NCI-H345 (cell line): ENCODE data around the gene THSD1.
"Not testable (repeated sequence)": the region's sequence is repeated elsewhere in the genome, so short reads cannot be mapped to it uniquely, and the experiment has no call there.

Experiments used
- DNase-seq: peaks from one replicate; lab custom pipeline; 2025; lab: John Stamatoyannopoulos, UW

THSD1 gene

DNA sequence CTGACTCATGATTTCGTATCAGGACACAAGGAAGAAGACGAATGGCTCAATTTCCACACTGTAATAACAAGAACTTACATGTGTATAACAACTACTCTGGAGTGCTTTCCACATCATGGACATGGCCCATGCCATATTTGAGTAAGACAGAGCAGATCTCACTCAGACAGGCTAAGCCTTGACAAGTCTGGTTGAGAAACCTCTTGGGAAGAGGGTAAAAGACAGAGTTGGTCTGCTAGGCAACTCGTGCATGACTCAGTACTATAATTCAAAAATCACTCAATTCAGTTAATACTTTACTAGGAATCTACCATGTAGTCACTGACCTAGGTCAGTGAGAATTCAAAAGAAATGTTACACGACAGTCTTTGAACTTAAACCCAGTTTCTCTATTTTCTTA lies 5.7 kb upstream of the THSD1 start:
- DNase-seq: no peak

DNA sequence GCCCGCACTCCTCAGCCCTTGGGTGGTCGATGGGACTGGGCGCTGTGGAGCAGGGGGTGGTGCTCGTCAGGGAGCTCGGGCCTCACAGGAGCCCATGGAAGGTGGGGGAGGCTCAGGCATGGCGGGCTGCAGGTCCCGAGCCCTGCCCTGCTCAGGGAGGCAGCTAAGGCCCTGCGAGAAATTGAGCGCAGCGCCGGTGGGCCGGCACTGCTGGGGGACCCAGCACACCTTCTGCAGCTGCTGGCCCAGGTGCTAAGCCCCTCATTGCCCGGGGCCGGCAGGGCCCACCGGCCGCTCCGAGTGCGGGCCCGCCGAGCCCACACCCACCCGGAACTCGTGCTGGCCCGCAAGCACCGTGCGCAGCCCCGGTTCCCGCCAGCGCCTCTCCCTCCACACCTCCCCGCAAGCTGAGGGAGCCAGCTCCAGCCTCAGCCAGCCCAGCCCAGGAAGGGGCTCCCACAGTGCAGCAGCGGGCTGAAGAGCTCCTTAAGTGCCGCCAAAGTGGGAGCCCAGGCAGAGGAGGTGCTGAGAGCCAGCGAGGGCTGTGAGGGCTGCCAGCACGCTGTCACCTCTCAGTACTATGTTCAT lies 2.2 kb upstream of the THSD1 start:
- DNase-seq: not testable (repeated sequence)

DNA sequence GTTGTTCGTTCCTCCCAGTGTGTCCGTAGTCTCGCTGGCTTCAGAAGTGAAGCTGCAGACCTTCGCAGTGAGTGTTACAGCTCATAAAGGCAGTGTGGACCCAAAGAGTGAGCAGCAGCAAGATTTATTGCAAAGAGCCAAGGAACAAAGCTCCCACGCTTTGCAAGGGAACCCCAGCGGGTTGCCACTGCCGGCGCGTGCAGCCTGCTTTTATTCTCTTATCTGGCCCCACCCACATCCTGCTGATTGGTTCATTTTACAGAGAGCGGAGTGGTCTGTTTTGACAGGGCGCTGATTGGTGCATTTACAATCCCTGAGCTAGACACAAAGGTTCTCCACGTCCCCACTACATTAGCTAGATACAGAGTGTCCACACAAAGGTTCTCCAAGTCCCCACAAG lies 1.5 kb upstream of the THSD1 start:
- DNase-seq: not testable (repeated sequence)

DNA sequence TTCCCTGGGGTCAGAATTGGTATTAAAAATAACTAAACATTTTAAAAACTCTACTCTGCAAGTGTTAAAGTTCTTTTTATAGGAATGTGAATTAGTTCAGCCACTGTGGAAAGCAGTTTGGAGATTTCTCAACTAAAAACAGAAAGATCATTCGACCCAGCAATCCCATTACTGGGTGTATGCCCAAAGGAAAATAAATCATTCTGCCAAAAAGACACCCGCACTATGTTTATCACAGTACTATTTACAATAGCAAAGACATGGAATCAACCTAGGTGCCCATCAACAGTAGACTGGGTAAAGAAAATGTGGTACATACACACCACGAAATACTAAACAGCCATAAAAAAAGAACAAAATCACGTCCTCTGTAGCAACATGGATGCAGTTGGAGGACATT lies 657 bp upstream of the THSD1 start:
- no peak for DNase-seq

DNA sequence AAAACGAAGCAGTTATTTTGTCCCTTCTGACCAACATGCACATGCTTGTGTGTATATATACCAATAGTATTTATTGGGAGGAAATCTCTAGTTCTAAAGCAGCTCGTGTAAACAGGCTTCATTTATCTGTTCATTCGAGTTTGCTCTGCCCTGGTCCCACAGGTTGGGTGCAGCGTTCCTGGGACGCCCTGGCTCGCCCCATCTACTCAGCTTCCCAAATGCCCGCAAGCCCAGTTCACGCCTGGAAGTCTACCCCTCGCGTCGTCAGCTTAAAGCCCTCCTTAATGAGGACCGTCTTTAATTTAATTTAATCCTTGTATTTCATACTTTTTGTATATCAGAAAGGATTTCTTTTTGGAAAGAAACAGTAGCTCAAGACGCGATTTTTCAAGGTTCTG lies 604 bp downstream of the THSD1 start:
- no peak for DNase-seq

DNA sequence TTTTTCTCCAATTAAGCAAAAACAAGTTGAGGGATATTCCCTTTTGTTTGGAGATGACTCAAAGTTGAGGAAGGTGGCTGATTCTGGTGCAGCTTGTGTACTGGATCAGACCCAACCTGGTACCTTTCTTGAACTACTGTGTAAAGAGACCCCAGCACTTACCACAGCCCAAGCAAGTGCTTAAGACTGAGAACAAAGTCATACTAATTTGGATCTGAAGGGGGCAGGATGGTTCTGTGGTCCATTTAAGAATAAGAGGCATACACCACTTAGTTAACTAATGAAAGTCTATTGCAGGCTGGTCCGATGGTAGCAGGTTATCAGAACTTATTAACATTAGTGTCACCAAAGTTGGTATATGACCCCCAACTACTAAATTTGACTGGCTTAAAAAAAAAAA lies 6.3 kb downstream of the THSD1 start:
- no peak for DNase-seq

DNA sequence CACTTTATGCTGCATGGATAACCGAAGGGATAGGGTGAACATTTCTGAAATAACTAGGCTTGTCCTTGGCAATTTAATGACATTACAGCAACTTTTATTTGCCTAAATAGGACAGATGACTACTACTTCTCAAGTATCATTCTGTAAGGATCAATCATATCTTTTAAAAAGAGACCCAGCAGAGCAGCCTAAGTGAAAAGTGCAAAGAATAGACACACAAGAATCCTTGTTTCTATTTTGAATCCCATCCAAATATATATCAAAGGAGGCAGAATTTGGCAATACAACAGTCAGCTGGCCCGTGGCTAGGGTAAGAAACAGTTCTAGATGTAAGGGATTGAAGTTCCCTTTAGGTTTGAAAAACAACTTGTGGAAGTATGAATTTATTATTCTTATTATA lies 6.9 kb downstream of the THSD1 start:
- no peak for DNase-seq

DNA sequence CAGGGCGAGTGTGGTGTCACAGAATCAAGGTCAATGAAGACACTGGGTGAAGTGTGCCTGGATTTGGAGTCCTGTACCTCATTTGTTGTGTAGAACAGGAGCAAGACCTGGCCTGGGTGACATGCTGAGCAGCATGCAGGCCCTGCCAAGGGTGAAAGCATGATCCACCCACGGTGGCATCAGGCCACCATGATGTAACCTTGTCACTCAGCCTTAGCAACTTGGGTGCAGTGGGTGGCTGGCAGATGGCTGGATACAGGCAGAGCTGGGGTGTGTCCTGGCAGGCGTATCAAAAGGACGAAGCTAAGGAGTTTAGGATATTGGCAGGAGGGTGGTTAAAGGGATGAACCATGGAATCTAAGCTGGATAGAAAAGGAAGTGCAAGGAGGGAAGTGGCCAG lies 10.3 kb downstream of the THSD1 start:
- DNase-seq: no peak

DNA sequence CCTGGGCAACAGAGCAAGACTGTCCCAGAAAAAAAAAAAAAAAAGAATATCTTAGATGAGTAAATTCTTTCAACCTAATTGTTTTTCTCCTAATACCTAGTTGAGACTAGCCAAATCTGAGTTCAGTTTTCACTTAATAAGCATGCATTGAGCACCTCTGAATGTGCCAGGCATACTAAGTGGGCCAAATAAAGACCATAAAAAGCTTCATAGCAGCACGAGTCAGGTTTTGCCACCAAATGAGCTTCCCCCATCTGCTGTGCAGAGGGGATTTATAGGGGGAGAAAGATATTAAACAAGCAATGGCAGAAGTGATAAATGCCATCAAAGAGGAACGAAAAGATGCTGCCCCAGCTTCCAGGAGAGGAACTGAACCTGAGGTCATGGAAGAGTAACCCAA lies 11.4 kb downstream of the THSD1 start:
- no peak for DNase-seq

DNA sequence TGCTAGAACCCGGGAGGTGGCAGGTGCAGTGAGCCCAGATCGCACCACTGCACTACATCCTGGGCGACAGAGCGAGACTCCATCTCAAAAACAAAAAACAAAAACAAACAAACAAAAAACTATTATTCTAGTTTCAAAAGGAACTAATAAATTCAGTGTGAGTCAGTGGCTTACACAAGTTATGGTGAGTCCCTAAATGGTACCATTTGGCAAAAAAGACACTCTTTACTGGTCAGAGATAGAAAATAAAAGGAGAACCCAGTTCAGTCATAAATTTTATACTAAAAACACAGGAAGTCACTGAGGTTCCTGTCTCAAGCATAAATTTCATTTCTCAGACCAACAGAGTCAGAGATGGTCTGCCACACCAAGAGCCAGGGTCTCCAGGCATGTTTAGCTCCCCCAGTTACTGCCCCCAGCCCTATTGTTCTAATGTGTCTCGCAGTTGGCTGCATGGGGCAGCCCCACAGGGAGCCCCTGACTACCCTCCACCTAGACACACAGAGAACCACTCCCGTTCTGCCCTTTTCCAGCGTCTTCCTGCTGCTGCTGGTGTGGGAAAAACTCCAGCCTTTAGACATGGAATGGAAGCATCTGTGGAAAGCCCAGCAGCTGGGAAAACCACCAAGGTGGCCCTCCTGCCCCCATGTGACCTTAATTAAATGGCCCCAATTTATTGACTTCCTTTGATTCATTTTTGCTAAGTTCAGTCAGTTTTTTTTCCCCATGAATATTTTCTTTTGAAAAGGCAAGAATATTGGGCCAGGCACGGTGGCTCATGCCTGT lies 12.2 kb downstream of the THSD1 start:
- DNase-seq: no peak

DNA sequence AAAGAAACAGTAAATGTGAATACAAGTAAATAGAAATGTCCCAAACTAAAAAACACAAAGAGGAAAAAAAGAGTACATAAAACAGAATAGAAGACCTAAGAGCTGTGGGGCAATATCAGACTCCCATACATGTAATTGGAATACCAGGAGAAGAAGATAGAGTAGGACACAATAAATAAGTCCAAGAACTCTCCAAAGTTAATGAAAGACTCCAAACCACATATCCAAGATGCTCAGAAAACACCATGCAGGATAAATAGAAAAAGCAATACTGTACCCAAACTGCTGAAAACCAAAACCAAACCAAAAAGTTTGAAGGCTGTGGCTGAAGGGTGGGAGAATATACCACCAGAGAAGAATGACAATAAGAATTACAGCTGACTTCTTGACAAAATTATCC lies 18.3 kb downstream of the THSD1 start:
- DNase-seq: no peak

DNA sequence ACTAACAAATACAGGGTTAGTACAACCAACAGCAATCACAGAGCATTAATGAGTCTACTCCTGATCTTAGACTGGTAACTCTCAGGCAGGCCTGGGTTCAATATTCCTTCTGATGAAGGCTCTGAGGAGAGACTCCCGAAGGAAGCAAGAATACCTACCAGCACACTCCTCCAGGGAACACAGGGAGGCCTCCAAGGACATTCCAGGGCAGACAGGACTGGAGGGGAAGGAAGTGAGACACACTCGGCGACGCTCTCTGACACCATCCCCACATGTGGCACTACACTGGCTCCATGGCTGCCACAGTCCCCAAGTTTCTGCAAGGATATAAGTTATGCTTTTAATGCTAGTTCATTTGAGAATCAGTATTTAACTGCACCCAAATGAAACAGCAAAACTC lies 20.1 kb downstream of the THSD1 start:
- no peak for DNase-seq

DNA sequence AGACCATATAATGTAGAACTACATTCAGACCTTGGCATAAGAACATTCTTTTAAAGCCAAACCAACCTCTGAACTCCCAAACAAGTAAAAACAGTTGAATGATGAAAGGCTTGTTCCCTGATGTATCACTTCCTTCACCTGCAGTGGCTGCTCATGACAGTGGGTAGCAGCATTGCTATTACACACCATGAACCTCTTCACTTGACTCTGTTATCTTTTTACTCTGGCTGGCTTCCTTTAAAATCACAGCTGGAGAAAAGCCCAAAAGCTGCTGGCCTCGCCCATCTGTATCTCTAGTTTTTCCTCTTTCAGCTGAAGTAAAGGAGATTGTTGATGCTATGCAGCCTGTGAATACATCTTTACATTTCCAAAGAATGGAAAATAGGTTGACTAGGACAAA lies 22.6 kb downstream of the THSD1 start:
- no peak for DNase-seq

DNA sequence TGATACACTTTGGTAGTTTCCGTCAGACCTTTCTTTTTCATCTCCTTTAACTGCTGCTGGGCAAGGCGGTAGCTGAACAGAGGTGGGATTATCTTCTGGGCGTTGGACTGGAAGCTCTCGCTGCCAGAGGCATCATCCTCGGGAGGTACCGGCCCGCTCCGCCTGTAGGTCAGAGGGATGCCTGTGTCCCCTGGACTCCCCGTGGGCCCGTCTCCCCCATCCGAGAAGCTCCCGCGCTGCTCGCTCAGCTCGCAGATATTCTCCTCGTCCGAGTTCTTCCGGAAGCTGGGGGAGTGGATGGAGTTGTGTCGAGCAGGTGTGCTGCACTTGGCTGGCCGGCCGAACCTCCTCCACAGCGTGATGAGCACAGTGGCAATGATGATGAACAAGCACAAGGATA lies 27.7 kb downstream of the THSD1 start:
- no peak for DNase-seq

DNA sequence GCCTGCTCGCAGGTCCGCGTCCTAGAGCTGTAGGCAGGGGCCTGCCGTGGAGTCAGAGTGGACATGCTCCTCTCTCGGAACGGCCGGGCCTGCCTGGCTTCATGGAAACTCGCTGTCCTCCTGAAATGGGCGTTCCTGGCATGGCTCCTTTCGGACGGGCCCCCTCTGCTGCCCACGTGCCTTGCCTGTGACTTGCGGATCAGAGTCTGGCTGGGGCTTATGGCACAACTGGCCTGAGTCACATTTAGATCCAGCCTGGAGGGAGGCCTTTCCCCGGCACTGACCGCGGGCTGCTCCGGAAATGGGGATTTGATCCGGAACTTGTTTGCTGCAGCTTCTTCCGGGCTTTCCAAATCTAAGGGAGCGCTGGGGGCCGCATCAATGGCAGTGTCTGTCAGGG lies 28.1 kb downstream of the THSD1 start:
- DNase-seq: no peak

DNA sequence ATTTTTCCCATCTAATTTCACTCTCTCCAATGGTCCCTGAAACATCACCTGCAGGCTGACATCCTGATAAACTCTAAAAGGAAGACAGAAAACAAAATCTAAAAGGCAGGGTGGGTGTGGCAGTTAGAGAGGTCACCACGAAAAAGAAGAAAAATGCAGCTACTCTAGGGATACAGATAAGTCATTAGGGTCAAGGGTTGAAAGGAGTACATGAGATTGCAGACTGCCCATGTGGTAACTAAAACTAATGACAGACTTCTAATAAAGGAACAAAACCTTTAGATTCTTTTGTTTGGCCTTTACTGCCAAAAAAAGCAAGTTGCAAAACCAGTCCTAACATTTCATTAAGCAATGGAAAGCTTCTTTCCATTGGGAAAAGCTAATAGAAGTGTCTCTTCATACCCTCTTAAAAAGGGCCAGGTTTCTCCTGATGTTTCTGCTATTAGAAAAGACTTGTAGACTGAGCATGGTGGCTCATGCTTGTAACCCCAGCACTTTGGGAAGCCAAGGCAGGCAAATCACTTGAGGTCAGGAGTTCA lies 31.0 kb downstream of the THSD1 start:
- no peak for DNase-seq

DNA sequence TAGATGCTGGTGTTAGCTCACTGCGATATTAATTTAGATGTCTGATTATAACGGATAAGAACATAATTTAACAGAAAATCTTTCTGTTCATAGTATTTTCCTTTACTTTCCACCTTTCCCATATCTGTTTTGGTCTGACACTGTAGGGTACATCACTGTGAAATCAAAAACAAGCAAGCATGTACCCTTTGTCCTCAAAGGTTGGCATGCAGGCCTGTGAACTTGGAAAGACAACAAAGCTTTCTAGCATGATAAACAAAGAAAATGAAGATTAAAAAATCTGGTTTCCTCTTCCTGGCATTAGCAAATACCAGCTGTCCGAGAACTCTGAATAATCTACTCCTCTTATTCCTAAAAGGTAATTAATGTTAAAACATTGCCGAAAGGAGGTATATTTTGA lies 31.6 kb downstream of the THSD1 start:
- no peak for DNase-seq

DNA sequence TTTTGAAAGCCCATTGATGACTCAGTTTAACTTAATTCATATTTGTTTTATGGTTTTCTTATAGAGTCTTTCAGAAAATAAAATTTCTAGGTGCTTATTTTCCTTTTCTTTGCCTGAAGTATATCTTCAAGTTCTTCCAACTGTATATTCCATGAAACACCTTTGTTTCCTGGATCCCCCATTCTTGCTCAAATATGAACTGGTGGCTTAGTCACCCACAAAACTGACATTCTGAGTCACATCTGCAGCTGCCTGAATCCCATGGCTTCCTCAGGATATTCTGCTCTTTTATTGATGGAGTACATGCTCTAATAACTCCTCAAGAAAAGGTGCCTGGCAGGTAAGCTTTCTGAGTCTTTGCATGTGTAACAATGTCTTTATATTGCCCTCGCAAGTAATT lies 32.7 kb downstream of the THSD1 start:
- not testable (repeated sequence) for DNase-seq

DNA sequence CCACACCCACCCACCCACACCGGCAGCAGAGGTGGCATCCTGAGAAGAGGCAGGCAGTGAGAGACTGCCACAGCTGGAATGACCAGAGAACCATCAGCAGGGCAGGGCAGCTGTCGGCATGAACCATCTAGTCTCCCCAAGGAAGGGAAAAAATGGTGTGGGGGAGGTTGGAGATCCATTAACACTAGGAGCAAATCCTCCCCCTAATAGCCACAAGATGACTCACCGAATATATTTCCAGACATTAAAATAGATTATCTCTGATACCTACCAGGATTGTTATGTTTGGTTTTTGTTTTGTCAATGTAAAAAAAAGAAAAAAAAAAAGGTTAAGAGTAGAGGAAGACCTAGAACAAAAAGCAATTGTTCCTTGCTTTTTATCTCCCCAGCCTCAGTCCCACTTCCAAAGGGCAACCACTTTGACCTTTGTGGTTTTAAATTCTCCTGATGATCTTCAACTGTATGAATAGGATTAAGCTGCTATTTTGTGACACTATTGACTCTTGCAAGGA lies 34.2 kb downstream of the THSD1 start:
- no peak for DNase-seq

DNA sequence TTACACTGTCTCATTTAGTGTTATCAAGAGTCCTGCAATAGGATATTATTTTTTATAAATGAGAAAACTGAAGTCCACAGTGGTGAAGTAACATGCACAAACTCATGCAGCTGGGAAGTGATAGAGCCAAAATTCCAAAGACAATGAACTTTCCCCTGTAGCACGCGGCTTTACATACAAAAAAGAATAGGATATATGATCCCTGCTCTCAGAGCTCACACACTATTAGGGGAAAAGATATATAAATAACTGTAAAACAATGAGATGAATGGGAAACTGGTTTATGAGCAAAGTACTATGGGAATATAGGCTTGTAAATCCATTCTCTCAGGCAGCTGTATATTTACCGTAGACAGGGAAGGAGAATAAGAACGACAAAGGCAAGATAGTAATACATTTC lies 39.7 kb downstream of the THSD1 start:
- no peak for DNase-seq

DNA sequence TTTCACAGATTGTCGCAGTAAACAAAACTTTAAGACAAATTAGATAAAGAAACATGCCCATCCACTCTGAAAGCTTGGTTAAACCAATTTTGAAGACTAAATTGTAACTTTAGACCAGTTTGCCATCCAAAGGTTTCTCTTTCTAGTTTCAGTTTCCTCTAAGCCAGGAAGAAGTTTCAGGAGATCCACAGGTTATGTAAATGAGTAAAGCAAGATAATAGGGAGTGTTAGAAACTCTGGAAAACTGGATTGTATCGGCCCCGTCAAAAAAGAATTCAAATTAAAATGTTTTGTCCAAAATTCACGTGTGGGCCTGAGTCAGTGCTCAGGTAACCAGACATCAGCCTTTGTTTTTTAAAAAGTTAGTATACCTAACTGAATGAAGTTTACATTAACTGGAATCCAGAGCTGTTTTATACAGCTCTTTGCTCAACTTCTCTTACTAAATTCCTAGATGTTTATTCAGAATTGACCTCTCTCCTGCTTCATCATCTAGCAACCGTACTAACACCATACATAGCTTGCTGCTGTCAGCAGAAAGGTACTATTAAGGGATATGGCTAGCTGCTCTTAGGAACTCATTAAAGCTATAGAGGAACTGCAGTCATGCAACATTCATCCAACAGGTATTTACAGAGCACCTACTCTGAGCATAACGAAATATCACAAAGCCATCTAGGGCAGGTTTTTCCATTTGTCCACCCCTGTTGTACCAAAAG lies 43.6 kb downstream of the THSD1 start:
- not testable (repeated sequence) for DNase-seq

DNA sequence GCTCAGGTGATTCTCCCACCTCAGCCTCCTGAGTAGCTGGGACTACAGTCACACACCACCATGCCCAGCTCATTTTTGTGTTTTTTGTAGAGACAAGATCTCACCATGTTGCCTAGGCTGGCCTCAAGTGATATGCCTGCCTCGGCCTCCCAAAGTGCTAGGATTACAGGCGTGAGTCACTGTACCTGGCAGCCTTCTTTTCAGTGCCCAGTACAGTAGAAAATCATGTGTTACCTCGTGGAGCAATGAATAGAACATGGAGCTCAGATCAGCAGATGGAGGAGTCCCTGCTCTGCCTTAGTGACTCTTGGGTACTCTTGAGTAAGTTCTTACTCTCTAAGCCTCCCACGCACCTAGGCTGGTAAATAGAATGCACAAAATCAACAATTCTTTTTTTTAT lies 44.7 kb downstream of the THSD1 start:
- no peak for DNase-seq

DNA sequence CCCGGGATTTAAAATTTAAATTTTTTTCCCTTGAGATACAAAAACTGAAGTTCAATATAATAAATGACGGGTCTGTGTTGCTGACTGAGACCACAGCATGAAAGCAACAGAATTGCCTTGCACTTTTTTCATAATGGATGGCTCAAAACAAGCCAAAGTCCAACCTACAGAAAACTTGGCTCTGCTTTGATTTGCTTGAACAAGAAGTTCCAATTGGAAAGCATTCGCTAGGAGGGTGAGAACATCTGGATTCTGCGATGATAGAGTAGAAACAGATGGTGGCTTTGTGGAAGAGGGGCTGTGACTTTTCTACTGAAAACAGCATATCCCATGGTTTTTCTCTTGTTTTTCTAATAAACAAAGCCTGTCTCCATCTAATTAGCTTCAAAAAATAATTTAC lies 46.4 kb downstream of the THSD1 start:
- DNase-seq: no peak
